ENCODE results near the gene MLH3. TPM values are rescaled to one million over a fixed set of nuclear protein-coding genes. Genes with fewer than 3 reads are reported as not detected.
A peak's percentile ranks its signal among the peaks of the same experiment; 100 is the strongest.

MLH3 gene
- total and polyA plus RNA-seq, 10 of the 15 experiments (the other 5 are each of a cell fraction or from before 2014, with no cell fraction given): 12.6 to 31.2 (median 19.6) TPM

DNA sequence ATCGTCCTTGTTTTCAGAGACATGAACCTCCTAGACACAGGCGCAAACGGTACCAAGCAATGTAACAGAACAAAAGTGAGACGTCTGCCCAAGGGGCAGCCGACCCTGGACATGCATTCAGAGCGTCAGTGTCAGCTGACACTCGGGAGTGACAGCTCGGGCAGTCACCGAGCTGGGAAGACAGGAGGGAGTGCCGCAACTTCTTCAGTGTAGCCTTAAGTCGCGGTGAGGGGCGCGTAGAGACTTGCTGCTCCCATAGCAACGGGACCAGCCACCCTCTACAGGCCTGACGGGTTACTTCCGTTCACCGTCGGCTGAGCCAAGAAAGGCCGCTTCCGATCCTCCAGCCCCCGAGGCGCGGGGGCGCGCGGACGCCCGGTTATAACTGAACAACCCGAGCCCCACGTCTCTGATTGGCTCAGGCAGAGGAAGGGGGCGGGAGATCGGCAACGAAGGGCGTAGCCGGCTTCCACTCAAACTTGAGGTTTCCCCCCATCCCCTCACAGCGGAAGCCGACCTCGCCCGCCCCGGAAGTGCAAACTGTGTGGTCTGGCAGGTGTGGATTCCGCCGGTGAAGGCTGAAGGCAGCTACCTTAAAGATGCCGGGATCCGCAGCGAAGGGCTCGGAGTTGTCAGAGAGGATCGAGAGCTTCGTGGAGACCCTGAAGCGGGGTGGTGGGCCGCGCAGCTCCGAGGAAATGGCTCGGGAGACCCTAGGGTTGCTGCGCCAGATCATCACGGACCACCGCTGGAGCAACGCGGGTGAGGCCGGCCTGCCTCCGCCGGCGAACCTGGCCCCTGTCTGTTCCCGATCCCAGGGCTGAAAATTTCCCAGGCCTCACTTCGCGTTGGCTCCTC, 48.6 kb downstream of the MLH3 start, which contains the start of gene EIF2B2 (continued):
- TF ChIP-seq ZBTB40 (IDR thresholded peaks at IDR 0.05; ENCODE audit: borderline replicate concordance) (peak; percentile 97), ZNF217 (IDR thresholded peaks at IDR 0.05) (no peak), SMARCA5 (IDR thresholded peaks at IDR 0.05) (0 out of 2 replicates have a peak, but pooled peaks have one; percentile 21), SMAD5 (IDR thresholded peaks at IDR 0.05; ENCODE audit: low read depth) (peak; percentile 71; the same call in 1 of the 2 replicates), RELA (IDR thresholded peaks at IDR 0.05; ENCODE audit: borderline replicate concordance, partially characterized antibody) (peak; percentile 33), CBX5 (IDR thresholded peaks at IDR 0.05; ENCODE audit: low read depth) (no peak), HDAC2 (IDR thresholded peaks at IDR 0.05) (no peak), MTA3 (IDR thresholded peaks at IDR 0.05; ENCODE audit: borderline replicate concordance, low read length) (no peak), USF2 (IDR thresholded peaks at IDR 0.05; ENCODE audit: borderline replicate concordance, low read depth, low read length) (peak; percentile 4; the same call in 1 of the 2 replicates), CREM (IDR thresholded peaks at IDR 0.05; ENCODE audit: low read depth) (peak; percentile 52; the same call in 1 of the 2 replicates), SIN3A (IDR thresholded peaks at IDR 0.05; ENCODE audit: low read depth, low read length) (peak; percentile 83; the same call in 1 of the 2 replicates), ETV6 (conservative IDR thresholded peaks at IDR 0.05 in 1 of 2, IDR thresholded peaks at IDR 0.05 in 1 of 2; ENCODE audit: borderline replicate concordance in 1 of 2, low read depth in 1 of 2) (no peak), ZZZ3 (IDR thresholded peaks at IDR 0.05; ENCODE audit: control insufficient read depth, insufficient read length, low read depth) (no peak), TCF12 (IDR thresholded peaks at IDR 0.05; ENCODE audit: low read depth, low read length) (peak; percentile 51; the same call in 1 of the 2 replicates), BMI1 (IDR thresholded peaks at IDR 0.05; ENCODE audit: borderline replicate concordance) (peak; percentile 94), YBX1 (IDR thresholded peaks at IDR 0.05) (no peak), ZSCAN29 (IDR thresholded peaks at IDR 0.05) (no peak), CHD4 (IDR thresholded peaks at IDR 0.05) (no peak)
- TF ChIP-seq, protein P1, sequence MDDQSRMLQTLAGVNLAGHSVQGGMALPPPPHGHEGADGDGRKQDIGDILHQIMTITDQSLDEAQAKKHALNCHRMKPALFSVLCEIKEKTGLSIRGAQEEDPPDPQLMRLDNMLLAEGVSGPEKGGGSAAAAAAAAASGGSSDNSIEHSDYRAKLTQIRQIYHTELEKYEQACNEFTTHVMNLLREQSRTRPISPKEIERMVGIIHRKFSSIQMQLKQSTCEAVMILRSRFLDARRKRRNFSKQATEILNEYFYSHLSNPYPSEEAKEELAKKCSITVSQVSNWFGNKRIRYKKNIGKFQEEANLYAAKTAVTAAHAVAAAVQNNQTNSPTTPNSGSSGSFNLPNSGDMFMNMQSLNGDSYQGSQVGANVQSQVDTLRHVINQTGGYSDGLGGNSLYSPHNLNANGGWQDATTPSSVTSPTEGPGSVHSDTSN (IDR thresholded peaks at IDR 0.05; ENCODE audit: insufficient replicate concordance, low read depth, low read length): peak; percentile 91
- TF ChIP-seq, protein P2, sequence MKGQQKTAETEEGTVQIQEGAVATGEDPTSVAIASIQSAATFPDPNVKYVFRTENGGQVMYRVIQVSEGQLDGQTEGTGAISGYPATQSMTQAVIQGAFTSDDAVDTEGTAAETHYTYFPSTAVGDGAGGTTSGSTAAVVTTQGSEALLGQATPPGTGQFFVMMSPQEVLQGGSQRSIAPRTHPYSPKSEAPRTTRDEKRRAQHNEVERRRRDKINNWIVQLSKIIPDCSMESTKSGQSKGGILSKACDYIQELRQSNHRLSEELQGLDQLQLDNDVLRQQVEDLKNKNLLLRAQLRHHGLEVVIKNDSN (IDR thresholded peaks at IDR 0.05; ENCODE audit: borderline replicate concordance, extremely low read length, insufficient read depth, low read depth, low read length): peak; percentile 10
- TF ChIP-seq, protein P3, sequence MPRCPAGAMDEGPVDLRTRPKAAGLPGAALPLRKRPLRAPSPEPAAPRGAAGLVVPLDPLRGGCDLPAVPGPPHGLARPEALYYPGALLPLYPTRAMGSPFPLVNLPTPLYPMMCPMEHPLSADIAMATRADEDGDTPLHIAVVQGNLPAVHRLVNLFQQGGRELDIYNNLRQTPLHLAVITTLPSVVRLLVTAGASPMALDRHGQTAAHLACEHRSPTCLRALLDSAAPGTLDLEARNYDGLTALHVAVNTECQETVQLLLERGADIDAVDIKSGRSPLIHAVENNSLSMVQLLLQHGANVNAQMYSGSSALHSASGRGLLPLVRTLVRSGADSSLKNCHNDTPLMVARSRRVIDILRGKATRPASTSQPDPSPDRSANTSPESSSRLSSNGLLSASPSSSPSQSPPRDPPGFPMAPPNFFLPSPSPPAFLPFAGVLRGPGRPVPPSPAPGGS (IDR thresholded peaks at IDR 0.05; ENCODE audit: borderline replicate concordance, insufficient read depth, low read depth, low read length, poor library complexity, severe bottlenecking): no peak
